Activated gamma-delta T cell (primary cell): ENCODE results near the gene ATR.
"Not testable (repeated sequence)": the region's sequence is repeated elsewhere in the genome, so short reads cannot be mapped to it uniquely, and the experiment has no call there.

Experiments
- DNase-seq: peaks from one replicate; lab custom pipeline; 2025; lab: John Stamatoyannopoulos, UW

ATR gene

DNA sequence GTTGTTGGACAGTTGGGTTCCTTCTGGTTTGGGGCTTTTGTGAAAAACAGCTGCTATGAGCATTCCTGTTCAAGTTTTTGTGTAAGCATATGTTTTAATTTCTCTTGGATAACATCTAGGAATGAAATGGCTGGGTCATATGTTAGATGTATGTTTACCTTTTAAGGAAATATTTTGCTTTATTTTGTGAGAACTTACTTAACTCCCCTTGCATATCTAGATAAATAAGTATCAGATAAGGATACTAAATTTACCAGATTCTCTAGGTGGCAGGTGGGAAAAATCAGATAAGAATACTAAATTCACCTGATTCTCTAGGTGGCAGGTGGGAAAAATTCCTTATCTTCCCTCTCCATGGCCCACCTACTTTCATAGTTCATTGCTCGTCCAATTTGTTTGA lies 16.6 kb upstream of the ATR start:
- DNase-seq = no peak

DNA sequence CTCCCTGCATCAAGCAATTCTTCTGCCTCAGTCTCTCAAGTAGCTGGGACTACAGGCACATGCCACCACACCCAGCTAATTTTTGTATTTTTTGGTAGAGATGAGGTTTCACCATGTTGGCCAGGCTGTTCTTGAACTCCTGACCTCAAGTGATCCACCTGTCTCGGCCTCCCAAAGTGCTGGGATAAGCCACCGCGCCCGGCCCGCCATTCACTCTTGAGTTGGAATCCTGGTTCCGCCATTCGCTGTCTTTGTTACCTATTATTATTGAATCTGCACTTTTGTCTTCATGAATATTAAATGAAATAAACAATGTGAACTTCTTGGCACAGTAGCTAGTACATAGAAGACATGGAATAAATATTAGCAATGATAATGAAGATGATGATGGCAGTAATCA lies 13.7 kb upstream of the ATR start:
- DNase-seq = not testable (repeated sequence)

- no peak for DNase-seq
Measured at GRCh38 chr3:142588703-142589102, 10.2 kb upstream of the ATR start.

DNA sequence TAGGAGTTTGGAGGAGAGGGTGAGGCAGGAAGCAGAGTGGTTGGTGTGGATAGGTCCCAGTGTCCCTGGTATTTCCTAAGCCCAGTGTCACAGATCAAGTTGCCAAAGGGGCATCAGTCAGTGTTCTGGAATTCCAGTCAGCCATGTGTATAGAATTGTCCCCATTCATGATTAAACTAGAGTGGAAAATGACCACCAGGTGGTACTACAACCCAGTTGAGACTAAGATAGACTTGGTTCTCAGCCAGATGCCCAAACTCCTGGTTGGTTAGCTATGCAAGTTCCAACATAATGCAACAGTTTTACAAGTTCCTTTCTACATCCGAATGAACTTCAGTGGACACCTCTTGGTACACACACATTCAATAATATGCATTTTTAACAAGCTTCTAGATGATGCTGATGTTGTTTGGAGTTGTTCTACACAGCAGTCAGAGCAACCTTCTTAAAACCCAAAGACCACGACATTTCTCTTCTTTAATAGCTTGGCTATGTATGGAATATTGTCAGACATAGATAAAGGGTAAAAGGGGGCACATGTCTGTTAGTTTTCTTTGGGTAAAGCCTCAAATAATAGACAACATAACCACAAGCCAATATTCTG lies 8.4 kb upstream of the ATR start:
- DNase-seq = no peak

GRCh38 chr3:142581070-142581469 lies 2.5 kb upstream of the ATR start:
- DNase-seq = not testable (repeated sequence)

GRCh38 chr3:142580061-142580423 lies 1.5 kb upstream of the ATR start:
- no peak for DNase-seq

DNA sequence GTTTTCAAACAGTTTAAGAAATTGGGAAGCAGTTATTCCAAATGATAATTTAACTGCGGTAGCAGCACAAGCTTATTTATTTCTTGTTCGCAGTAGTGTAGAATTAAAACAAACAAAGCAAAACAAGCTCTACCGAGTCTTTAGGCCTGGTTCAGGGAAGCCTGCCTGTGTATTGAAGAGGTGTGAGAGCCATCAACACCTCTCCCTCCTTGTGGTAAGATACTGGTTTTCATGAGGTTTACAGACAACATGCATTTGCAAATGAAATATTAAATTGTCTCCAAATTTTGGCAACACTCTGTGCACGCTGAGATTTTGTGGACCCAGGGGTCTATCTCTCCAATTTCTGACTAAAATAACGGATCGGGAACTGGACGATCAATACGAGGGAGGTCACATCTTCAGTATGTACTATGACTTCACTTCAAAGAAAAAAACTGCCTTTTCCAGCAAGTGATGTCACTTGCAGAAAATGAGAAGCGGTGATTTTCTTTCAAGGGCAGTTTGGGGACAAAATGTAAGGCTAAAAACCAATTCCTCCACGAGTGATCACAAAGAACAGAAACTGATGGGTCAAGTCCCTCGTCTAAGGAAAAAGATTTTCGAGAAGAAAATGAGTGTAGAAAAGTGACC lies 721 bp downstream of the ATR start:
- DNase-seq = no peak

DNA sequence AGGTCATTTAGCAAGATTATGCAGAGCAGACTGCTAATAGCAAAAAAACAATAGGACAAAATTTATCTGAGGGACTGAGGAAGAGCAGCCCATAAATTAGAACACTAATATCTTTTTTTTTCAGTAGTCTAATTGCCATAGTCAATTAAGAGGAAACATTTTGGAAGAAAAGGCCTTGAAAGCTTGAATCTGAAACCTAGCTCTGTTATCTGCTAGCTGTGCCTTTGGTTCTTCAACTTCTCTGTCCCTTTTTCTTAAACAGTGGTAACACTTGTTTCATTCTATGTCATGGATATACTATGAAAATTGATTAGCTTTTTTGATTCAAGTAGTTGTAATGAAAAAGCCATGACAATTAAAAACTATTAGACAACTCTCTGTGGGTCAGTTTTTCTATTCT lies 1.7 kb downstream of the ATR start:
- DNase-seq = no peak

- DNase-seq = no peak
Measured at GRCh38 chr3:142574665-142575064, 3.9 kb downstream of the ATR start.

DNA sequence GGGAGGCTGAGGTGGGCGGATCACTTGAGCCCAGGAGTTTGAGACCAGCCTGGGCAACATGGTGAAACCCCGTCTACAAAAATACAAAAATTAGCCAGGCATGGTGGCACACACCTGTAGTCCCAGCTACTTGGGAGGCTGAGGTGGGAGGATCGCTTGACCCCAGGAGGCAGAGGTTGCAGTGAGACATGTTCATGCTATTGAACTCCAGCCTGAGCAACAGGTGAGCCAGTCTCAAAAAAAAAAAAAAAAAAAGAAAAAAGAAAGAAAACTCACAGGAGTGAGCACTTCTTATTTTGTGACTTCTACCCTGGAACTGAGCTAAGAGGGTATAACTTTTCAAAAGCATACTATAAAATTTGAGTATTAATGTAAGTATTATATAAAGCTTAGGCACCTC lies 4.3 kb downstream of the ATR start:
- not testable (repeated sequence) for DNase-seq

DNA sequence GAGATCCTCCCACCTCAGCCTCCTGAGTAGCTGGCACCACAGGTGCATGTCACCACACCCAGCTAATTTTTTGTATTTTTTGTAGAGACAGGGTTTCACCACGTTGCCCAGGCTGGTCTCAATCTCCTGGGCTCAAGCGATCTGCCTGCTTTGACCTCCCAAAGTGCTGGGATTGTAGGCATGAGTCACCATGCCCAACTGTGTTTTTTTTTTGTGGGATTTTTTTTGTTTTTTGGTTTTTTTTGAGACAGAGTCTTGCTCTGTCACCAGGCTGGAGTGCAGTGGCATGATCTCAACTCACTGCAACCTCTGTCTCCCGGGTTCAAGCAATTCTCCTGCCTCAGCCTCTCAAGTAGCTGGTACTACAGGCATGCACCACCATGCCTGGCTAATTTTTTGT lies 9.1 kb downstream of the ATR start:
- DNase-seq = not testable (repeated sequence)

GRCh38 chr3:142568393-142569017 lies 10.0 kb downstream of the ATR start:
- DNase-seq = no peak

- DNase-seq = no peak
Measured at GRCh38 chr3:142566096-142566495, 12.4 kb downstream of the ATR start.

DNA sequence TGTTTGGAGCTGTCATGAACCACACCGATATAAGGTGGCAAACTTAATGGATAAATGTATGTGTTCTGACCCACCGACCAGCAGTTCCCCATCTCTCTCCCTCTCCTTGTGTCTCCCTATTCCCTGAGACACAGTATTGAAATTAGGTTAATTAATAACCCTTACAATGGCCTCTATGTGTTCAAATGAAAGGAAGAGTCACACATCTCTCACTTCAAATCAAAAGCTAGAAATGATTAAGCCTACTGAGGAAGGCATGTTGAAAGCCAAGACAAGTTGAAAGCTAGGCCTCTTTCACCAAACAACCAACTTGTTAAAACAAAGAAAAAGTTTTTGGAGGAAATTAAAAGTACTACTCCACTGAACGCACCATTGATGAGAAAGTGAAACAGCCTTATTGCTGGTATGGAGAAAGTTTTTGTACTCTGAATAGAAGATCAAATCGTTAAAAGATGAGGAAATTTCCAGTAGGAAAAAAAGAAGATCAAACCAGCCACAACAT lies 15.0 kb downstream of the ATR start:
- DNase-seq = no peak

DNA sequence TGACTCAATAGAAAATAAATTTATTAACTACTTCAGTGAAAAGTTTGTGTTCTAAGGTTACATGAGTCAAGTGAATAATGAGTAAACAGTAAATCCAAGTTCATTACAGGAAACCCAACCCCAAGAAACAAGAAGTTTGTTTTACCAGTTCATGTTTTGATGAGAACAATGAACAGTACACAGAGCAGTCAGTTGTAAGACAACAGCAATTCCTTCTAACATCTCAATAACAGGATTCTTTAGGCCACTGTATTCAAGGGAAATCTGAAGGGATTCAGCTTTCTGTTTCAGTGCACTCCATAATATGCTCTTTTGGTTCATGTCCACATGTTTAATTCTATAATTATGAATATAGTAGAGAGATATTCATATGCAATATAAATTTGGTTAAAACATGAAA lies 18.4 kb downstream of the ATR start:
- no peak for DNase-seq

DNA sequence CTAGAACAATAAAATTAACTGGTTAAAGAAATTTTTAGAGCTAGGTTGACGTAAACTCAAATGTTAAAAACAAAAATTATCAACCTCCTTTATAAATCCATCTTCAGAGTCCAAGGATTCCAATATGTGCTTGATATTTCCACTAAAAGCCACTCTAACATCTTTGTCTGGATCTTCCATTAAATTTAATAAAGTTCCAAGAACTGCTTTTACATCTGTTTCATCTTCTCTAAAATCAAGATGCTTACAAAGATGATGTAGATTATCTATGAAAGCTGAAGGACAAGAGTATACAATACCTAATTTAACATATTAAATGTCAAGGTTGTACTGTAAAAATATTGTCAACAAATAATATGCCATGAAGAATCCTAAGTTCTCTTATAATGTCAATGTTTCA lies 24.8 kb downstream of the ATR start:
- no peak for DNase-seq

DNA sequence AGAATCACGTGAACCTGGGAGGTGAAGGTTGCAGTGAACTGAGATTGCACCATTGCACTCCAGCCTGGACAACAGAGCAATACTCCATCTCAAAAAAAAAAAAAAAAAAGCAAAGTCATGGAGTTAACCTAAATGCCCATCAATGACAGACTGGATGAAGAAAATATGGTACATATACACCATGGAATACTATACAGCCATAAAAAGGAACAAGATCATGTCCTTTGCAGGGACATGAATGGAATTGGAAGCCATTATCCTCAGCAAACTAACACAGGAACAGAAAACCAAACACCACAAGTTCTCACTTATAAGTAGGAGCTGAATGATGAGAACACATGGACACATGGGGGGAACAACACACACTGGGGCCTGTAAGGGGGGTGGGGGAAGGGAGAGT lies 26.0 kb downstream of the ATR start:
- DNase-seq = not testable (repeated sequence)

- no peak for DNase-seq
Measured at GRCh38 chr3:142549986-142550385, 28.5 kb downstream of the ATR start.

GRCh38 chr3:142543307-142543706 lies 35.2 kb downstream of the ATR start:
- DNase-seq = no peak

- no peak for DNase-seq
Measured at GRCh38 chr3:142542054-142542453, 36.5 kb downstream of the ATR start.

DNA sequence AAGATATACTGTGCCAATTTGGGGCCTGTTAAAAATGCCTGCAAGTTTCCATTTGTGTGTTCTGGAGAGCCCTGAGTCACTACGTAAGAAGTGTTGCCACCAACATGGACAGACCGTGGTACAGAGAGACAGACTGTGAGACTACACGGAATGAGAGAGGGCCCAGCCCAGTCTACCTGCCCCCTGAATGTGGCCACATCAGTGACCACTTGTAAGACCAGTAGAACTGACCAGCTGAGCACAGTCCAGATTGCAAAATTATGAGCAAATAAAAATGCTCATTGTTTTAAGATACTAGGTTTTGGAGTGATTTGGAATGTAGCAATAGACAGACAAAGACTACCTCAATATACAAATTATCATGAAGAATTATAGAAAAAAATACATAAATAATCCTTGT lies 42.0 kb downstream of the ATR start:
- no peak for DNase-seq

DNA sequence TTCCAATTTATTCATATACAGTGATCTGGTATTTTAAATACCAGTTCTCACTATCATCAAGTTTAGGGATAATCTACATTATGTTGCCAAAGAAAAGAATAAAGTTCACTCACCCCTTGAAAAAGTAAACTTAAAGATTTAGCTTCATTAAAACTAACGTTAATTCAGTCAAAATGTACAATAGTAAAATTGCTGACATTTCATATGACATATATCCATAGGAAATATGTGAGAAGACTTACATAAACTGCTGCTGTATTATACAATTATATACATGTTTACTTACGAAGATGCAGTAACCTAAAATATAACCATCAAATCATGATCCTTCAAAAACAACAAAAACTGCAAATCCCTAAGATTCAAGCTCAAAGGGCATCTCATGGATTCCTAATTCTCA lies 44.0 kb downstream of the ATR start:
- no peak for DNase-seq

GRCh38 chr3:142530296-142530695 lies 48.2 kb downstream of the ATR start:
- no peak for DNase-seq
